Vagina (tissue), 2 donors: ENCODE results near the gene DMRTC2.

ENCODE experiments used
- POLR2A ChIP-seq, 2 donors: fragments of 450-650 bp; IDR thresholded peaks; one replicate each; pipeline ENCODE4 v1.6.1; 2017; ENCODE audit warnings: antibody characterized with exemption in 2 of 2, mild to moderate bottlenecking in 2 of 2, moderate library complexity in 2 of 2
- TF ChIP-seq, protein P1 (sequence below), 3 experiments: fragments of 450-650 bp in 2 of 3; fragments of 200-600 bp in 1 of 3; sonication (generic) in 1 of 3; IDR thresholded peaks; one replicate each; pipeline ENCODE4 v1.5.1; 2017 to 2019; ENCODE audit warnings: antibody characterized with exemption in 3 of 3, mild to moderate bottlenecking in 2 of 3, moderate library complexity in 2 of 3

DNA sequence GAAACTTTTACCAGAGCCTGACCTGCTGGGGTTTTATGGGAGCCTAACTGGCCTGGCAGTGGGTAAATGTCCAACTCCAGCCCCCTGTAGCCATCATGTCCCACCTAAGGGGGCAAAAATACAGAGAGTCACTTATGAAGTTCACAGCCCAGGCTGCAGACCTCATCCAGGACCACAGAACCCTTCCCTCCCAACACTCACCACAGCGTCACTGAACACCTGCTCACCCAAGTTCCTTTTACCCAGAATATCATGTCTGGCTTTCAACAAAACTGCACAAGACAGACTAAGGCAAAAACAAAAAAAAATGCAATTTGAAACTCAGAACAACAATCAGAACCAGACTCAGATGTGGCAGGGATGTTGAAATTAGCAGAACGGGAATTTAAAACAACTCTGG lies 42.1 kb upstream of the DMRTC2 start:
- TF ChIP-seq POLR2A (IDR thresholded peaks at IDR 0.05), result no peak
- TF ChIP-seq, protein P1, sequence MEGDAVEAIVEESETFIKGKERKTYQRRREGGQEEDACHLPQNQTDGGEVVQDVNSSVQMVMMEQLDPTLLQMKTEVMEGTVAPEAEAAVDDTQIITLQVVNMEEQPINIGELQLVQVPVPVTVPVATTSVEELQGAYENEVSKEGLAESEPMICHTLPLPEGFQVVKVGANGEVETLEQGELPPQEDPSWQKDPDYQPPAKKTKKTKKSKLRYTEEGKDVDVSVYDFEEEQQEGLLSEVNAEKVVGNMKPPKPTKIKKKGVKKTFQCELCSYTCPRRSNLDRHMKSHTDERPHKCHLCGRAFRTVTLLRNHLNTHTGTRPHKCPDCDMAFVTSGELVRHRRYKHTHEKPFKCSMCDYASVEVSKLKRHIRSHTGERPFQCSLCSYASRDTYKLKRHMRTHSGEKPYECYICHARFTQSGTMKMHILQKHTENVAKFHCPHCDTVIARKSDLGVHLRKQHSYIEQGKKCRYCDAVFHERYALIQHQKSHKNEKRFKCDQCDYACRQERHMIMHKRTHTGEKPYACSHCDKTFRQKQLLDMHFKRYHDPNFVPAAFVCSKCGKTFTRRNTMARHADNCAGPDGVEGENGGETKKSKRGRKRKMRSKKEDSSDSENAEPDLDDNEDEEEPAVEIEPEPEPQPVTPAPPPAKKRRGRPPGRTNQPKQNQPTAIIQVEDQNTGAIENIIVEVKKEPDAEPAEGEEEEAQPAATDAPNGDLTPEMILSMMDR (IDR thresholded peaks at IDR 0.05), result no peak
